ENCODE measurements around the gene ANKH. TPM values are rescaled to one million over a fixed set of nuclear protein-coding genes. Genes with fewer than 3 reads are reported as not detected.

ANKH gene
- total RNA-seq, 2 donors from 2014 or later, result 86.8 to 109 TPM

GRCh38 chr5:14718778-14719177 lies 152.8 kb downstream of the ANKH start:
- Mint-ChIP-seq H3K27me3 (no peaks in the 10 kb centered on the region), H3K4me1 (peaks cover 24% of the 10 kb centered on the region), H3K4me3 (no peak overlapping the region), H3K36me3 (ENCODE audit: low read depth) (peaks cover 3% of the 10 kb centered on the region), H3K27ac (peak overlapping the region; percentile 74)
- no peak for DNase-seq
- no peak for ATAC-seq
- H3K9me3 ChIP-seq (ENCODE audit: control insufficient read depth, low read length, poor library complexity, severe bottlenecking), result no peaks in the 10 kb centered on the region

- no peaks in the 10 kb centered on the region for H3K27me3 Mint-ChIP-seq
- H3K4me1 Mint-ChIP-seq, result peaks cover 27% of the 10 kb centered on the region
- H3K4me3 Mint-ChIP-seq, result no peak overlapping the region
- ATAC-seq (no peak), DNase-seq (no peak)
- no peaks in the 10 kb centered on the region for H3K9me3 ChIP-seq (ENCODE audit: control insufficient read depth, low read length, poor library complexity, severe bottlenecking)
- H3K36me3 Mint-ChIP-seq (ENCODE audit: low read depth), result peaks cover 5% of the 10 kb centered on the region
- H3K27ac Mint-ChIP-seq, result peak overlapping the region; percentile 74
These were observed 154.5 kb downstream of the ANKH start for GRCh38 chr5:14716755-14717752.

DNA sequence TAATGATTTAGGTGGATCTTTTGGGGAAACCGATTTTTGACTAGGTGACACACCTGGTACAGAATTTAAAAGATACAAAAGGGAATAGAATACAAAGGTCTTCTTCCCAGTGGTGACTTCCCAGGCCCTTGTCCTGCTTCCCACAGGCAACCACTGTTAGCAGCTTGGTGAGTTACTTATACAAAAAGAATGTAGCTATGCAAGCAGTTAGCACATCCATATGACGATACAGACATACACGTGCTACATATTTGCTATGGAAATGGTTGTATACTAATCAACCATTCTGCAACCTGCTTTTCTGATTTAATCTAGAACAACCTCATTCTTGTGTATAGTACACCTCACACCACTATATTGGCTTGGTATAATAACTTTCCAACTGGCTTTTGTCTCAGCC lies 156.1 kb downstream of the ANKH start:
- ATAC-seq (no peak), DNase-seq (no peak)
- no peak overlapping the region for H3K4me3 Mint-ChIP-seq
- peak overlapping the region; percentile 92 for H3K27ac Mint-ChIP-seq
- H3K36me3 Mint-ChIP-seq (ENCODE audit: low read depth), result peaks cover 11% of the 10 kb centered on the region
- no peaks in the 10 kb centered on the region for H3K9me3 ChIP-seq (ENCODE audit: control insufficient read depth, low read length, poor library complexity, severe bottlenecking)
- peaks cover 22% of the 10 kb centered on the region for H3K4me1 Mint-ChIP-seq
- H3K27me3 Mint-ChIP-seq, result no peaks in the 10 kb centered on the region

- Mint-ChIP-seq H3K4me3 (no peak overlapping the region), H3K27ac (peak overlapping the region; percentile 92), H3K4me1 (peaks cover 18% of the 10 kb centered on the region), H3K36me3 (ENCODE audit: low read depth) (peaks cover 11% of the 10 kb centered on the region), H3K27me3 (no peaks in the 10 kb centered on the region)
- DNase-seq (no peak), ATAC-seq (no peak)
- no peaks in the 10 kb centered on the region for H3K9me3 ChIP-seq (ENCODE audit: control insufficient read depth, low read length, poor library complexity, severe bottlenecking)
These were observed 156.9 kb downstream of the ANKH start for GRCh38 chr5:14714706-14715105.

DNA sequence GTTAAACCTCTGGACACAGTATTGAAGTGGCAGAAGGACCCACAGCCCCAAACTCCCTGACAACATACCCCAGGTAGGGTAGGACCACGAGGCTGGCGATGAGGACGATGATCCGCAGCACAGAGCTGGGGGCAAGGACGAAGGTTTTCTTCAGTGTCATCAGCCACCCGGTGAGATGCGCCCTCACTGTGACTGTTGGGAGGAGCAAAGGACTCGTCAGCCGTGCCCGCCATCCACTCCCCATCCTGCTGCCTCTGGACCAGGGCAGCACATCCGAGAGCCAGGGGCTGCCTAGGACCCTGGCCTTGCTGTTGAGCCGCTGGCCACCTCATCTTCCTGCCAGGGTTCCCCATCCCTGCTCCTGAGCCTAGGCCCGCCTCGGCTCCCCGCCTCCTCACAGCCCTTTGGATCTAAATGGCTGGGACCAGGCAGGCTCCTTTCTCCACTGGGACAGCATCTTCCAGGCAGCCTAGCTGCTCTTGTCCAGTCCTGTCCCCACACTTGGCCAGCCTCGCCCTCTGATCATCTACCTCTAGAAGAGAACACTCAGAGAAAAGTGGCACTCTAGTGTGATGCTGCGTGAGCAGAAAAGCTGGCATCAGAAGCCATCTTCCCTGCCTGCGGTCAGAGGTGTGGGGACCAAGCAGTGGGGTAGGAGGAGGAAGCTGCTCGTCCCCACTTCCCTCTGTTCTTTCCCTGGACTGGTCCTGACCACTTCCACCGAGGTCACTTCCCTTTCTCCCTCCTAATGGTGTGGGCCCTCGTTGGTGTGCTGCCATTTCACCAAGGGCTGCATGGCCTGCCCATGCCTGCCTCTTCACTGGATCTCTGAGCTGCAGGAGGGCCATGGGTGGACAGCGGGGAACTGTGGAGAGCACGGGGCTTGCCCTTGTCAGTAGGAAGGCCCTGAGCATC lies 157.8 kb downstream of the ANKH start:
- H3K9me3 ChIP-seq (ENCODE audit: control insufficient read depth, low read length, poor library complexity, severe bottlenecking), result no peaks in the 10 kb centered on the region
- DNase-seq, result no peak
- H3K4me3 Mint-ChIP-seq, result no peak overlapping the region
- H3K4me1 Mint-ChIP-seq, result peaks cover 18% of the 10 kb centered on the region
- peak overlapping the region; percentile 92 for H3K27ac Mint-ChIP-seq
- no peaks in the 10 kb centered on the region for H3K27me3 Mint-ChIP-seq
- no peak for ATAC-seq
- peaks cover 11% of the 10 kb centered on the region for H3K36me3 Mint-ChIP-seq (ENCODE audit: low read depth)

DNA sequence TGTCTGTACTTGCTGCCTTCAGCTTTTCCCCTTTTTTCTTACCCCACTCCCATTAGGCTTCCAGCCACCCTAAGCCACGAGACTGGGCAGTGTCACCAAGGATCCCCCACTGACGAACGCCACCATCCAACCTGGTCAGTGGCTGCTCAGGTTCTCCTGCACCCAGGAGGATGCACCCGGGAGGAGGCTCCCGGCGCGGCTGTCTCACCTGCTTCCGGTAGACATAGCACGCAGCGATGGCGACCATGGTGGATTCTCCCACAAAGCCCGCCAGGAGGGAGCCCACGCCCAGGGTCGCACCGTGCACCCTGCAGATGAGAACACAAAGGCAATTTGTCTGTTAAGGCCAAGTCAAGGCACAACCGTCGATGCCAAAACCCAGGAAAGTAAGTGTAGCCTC lies 158.9 kb downstream of the ANKH start:
- H3K9me3 ChIP-seq (ENCODE audit: control insufficient read depth, low read length, poor library complexity, severe bottlenecking), result no peaks in the 10 kb centered on the region
- Mint-ChIP-seq H3K4me1 (peaks cover 26% of the 10 kb centered on the region), H3K27me3 (no peaks in the 10 kb centered on the region), H3K27ac (peak overlapping the region; percentile 88), H3K4me3 (no peak overlapping the region), H3K36me3 (ENCODE audit: low read depth) (peaks cover 11% of the 10 kb centered on the region)
- no peak for ATAC-seq
- DNase-seq, result no peak

GRCh38 chr5:14712131-14712530 lies 159.4 kb downstream of the ANKH start:
- ATAC-seq, result no peak
- H3K9me3 ChIP-seq (ENCODE audit: control insufficient read depth, low read length, poor library complexity, severe bottlenecking), result no peaks in the 10 kb centered on the region
- DNase-seq, result no peak
- H3K4me3 Mint-ChIP-seq, result no peak overlapping the region
- peak overlapping the region; percentile 88 for H3K27ac Mint-ChIP-seq
- H3K36me3 Mint-ChIP-seq (ENCODE audit: low read depth), result peaks cover 9% of the 10 kb centered on the region
- H3K4me1 Mint-ChIP-seq, result peaks cover 25% of the 10 kb centered on the region
- H3K27me3 Mint-ChIP-seq, result no peaks in the 10 kb centered on the region

GRCh38 chr5:14710313-14710994 lies 161.1 kb downstream of the ANKH start:
- H3K27ac Mint-ChIP-seq, result peak overlapping the region; percentile 98
- peaks cover 39% of the 10 kb centered on the region for H3K4me1 Mint-ChIP-seq
- DNase-seq (no peak), ATAC-seq (no peak)
- H3K27me3 Mint-ChIP-seq, result no peaks in the 10 kb centered on the region
- no peaks in the 10 kb centered on the region for H3K9me3 ChIP-seq (ENCODE audit: control insufficient read depth, low read length, poor library complexity, severe bottlenecking)
- H3K4me3 Mint-ChIP-seq, result peak overlapping the region; percentile 9
- peaks cover 10% of the 10 kb centered on the region for H3K36me3 Mint-ChIP-seq (ENCODE audit: low read depth)

- H3K4me3 Mint-ChIP-seq, result peak overlapping the region; percentile 31
- ATAC-seq (no peak), DNase-seq (no peak)
- no peaks in the 10 kb centered on the region for H3K27me3 Mint-ChIP-seq
- no peaks in the 10 kb centered on the region for H3K9me3 ChIP-seq (ENCODE audit: control insufficient read depth, low read length, poor library complexity, severe bottlenecking)
- peaks cover 52% of the 10 kb centered on the region for H3K4me1 Mint-ChIP-seq
- peaks cover 11% of the 10 kb centered on the region for H3K36me3 Mint-ChIP-seq (ENCODE audit: low read depth)
- peak overlapping the region; percentile 98 for H3K27ac Mint-ChIP-seq
These were observed 163.0 kb downstream of the ANKH start for GRCh38 chr5:14708551-14708950.

DNA sequence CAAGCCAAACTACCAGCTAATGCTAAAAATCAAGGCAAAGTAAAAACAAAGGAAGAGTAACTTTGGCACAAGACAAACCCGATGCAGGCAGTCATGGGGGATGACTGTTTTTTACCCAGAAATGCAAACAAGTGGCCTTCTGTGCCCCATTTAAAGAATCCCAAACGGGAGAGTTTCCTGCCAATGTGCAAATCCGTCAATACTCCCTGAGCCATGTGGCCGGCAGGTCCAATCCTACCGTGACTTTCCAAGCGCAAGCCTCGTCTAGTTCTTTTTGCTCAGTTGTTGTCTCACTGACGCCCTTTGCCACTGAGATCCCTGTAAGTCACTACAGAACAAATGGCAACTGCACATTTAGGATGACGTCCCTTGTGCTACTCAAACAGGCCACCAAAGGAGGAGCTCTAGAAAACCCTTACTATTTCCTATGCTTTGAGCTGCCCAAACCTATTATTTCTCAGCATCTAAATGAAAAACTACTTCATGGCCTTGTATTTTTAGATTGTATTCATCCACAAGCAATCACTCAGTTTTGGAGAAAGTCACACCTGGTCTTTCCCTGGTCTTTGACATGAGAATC lies 163.7 kb downstream of the ANKH start:
- Mint-ChIP-seq H3K27ac (peak overlapping the region; percentile 98), H3K27me3 (no peaks in the 10 kb centered on the region), H3K36me3 (ENCODE audit: low read depth) (peaks cover 12% of the 10 kb centered on the region), H3K4me1 (peaks cover 58% of the 10 kb centered on the region), H3K4me3 (peak overlapping the region; percentile 31)
- ATAC-seq, result no peak
- no peaks in the 10 kb centered on the region for H3K9me3 ChIP-seq (ENCODE audit: control insufficient read depth, low read length, poor library complexity, severe bottlenecking)
- DNase-seq, result no peak

GRCh38 chr5:14706615-14707021 lies 165.0 kb downstream of the ANKH start:
- no peaks in the 10 kb centered on the region for H3K9me3 ChIP-seq (ENCODE audit: control insufficient read depth, low read length, poor library complexity, severe bottlenecking)
- H3K36me3 Mint-ChIP-seq (ENCODE audit: low read depth), result peaks cover 10% of the 10 kb centered on the region
- DNase-seq (no peak), ATAC-seq (peak; percentile 95)
- peak overlapping the region; percentile 85 for H3K4me3 Mint-ChIP-seq
- peaks cover 63% of the 10 kb centered on the region for H3K4me1 Mint-ChIP-seq
- peak overlapping the region; percentile 98 for H3K27ac Mint-ChIP-seq
- H3K27me3 Mint-ChIP-seq, result no peaks in the 10 kb centered on the region

DNA sequence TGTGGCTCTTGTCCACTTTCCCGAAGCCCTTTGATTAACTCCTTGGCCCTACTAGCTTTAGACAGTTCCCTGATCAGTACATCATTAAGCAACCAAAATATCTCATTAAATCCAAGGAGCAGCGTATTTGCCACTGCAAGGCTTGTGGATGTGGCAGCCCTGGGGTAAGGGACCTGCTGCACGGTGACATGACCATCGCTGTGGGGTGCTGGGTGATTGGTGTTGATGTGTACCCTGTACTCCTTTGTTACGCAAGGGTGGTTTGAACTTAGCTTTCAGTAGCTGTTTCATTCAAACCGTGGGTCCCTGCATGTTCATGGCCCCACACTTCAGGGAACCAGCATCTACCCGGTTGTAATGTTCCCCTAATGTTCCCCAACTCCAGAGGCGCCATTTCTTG lies 166.0 kb downstream of the ANKH start:
- Mint-ChIP-seq H3K4me1 (peaks cover 70% of the 10 kb centered on the region), H3K27ac (peak overlapping the region; percentile 98), H3K4me3 (peak overlapping the region; percentile 49), H3K36me3 (ENCODE audit: low read depth) (peaks cover 9% of the 10 kb centered on the region), H3K27me3 (no peaks in the 10 kb centered on the region)
- H3K9me3 ChIP-seq (ENCODE audit: control insufficient read depth, low read length, poor library complexity, severe bottlenecking), result no peaks in the 10 kb centered on the region
- DNase-seq (no peak), ATAC-seq (no peak)

All from T-helper 17 cell (primary cell).